HG03565 (cell line): ENCODE data around the gene LAG3.

Experiments
- ATAC-seq: cut with Tn5 transposase; IDR thresholded peaks from one replicate; pipeline ENCODE4 v1.9.1; 2021; ENCODE audit warnings: mild to moderate bottlenecking, moderate library complexity; ENCODE audit not compliant: unreplicated experiment

The LAG3 gene

GRCh38 chr12:6771091-6771495 is 1.2 kb upstream of the LAG3 start:
- ATAC-seq = no peak

- no peak for ATAC-seq
These were observed 600 bp upstream of the LAG3 start for GRCh38 chr12:6771509-6772330.

GRCh38 chr12:6772726-6773589 is 638 bp downstream of the LAG3 start:
- no peak for ATAC-seq

- ATAC-seq = no peak
These were observed 1.5 kb downstream of the LAG3 start for GRCh38 chr12:6773590-6774351.

GRCh38 chr12:6774499-6775062 is 2.3 kb downstream of the LAG3 start:
- ATAC-seq = no peak

- ATAC-seq = no peak
These were observed 3.2 kb downstream of the LAG3 start for GRCh38 chr12:6775185-6776174.

- ATAC-seq = no peak
These were observed 5.1 kb downstream of the LAG3 start for GRCh38 chr12:6777386-6777785.

- ATAC-seq = no peak
These were observed 5.9 kb downstream of the LAG3 start for GRCh38 chr12:6778217-6778573.

- no peak for ATAC-seq
These were observed 6.5 kb downstream of the LAG3 start for GRCh38 chr12:6778574-6779550.

- no peak for ATAC-seq
These were observed 7.5 kb downstream of the LAG3 start for GRCh38 chr12:6779708-6780432.

GRCh38 chr12:6780573-6780972 is 8.3 kb downstream of the LAG3 start:
- ATAC-seq = no peak

GRCh38 chr12:6782119-6782518 is 9.8 kb downstream of the LAG3 start:
- ATAC-seq = no peak

- no peak for ATAC-seq
These were observed 10.7 kb downstream of the LAG3 start for GRCh38 chr12:6782850-6783566.

- no peak for ATAC-seq
These were observed 11.5 kb downstream of the LAG3 start for GRCh38 chr12:6783828-6784227.

- ATAC-seq = no peak
These were observed 12.0 kb downstream of the LAG3 start for GRCh38 chr12:6784296-6784695.

GRCh38 chr12:6784761-6785160 is 12.4 kb downstream of the LAG3 start:
- ATAC-seq = no peak

- ATAC-seq = no peak
These were observed 14.2 kb downstream of the LAG3 start for GRCh38 chr12:6786416-6787094.
